HL-60 (cell line): ENCODE data around the gene AFAP1L2.

Experiments
- DNase-seq, 2 experiments: peaks; one replicate each; pipeline ENCODE4 v3.0.0-alpha.2; 2010 to 2020; ENCODE audit warnings: low read depth in 1 of 2, low spot score in 1 of 2
- H3K27ac ChIP-seq: fragments of 250-450 bp; sonication (Bioruptor Pico); replicated peaks from 2 replicates; pipeline ENCODE4 v1.5.1; 2020; ENCODE audit warnings: mild to moderate bottlenecking, moderate library complexity
- H3K27me3 ChIP-seq: fragments of 250-450 bp; sonication (Bioruptor Pico); 2 replicates; pipeline ENCODE4 v1.5.1; 2021; ENCODE audit warnings: mild to moderate bottlenecking, moderate library complexity; ENCODE audit not compliant: insufficient read depth, poor library complexity, severe bottlenecking
- H3K4me3 ChIP-seq: replicated peaks from 2 replicates; pipeline ENCODE4 v1.5.1; 2011; ENCODE audit warnings: mild to moderate bottlenecking, control low read depth, low read length; ENCODE audit not compliant: insufficient read depth
- CTCF ChIP-seq: IDR thresholded peaks from one replicate; pipeline ENCODE4 v1.5.1; 2011; ENCODE audit warnings: low read length, control low read depth, inconsistent platforms; ENCODE audit not compliant: insufficient read depth
- GABPA ChIP-seq: IDR thresholded peaks from 2 replicates; pipeline ENCODE4 v1.6.1; 2012; ENCODE audit warnings: low read depth
- POLR2AphosphoS5 ChIP-seq: IDR thresholded peaks from 2 replicates; pipeline ENCODE4 v1.6.1; 2012; ENCODE audit warnings: low read depth
- REST ChIP-seq: IDR thresholded peaks from 2 replicates; pipeline ENCODE4 v1.6.1; 2012; ENCODE audit warnings: low read depth; ENCODE audit not compliant: insufficient replicate concordance
- SPI1 ChIP-seq: IDR thresholded peaks from 2 replicates; pipeline ENCODE4 v1.6.1; 2012; ENCODE audit warnings: low read depth, mild to moderate bottlenecking, borderline replicate concordance

The AFAP1L2 gene

DNA sequence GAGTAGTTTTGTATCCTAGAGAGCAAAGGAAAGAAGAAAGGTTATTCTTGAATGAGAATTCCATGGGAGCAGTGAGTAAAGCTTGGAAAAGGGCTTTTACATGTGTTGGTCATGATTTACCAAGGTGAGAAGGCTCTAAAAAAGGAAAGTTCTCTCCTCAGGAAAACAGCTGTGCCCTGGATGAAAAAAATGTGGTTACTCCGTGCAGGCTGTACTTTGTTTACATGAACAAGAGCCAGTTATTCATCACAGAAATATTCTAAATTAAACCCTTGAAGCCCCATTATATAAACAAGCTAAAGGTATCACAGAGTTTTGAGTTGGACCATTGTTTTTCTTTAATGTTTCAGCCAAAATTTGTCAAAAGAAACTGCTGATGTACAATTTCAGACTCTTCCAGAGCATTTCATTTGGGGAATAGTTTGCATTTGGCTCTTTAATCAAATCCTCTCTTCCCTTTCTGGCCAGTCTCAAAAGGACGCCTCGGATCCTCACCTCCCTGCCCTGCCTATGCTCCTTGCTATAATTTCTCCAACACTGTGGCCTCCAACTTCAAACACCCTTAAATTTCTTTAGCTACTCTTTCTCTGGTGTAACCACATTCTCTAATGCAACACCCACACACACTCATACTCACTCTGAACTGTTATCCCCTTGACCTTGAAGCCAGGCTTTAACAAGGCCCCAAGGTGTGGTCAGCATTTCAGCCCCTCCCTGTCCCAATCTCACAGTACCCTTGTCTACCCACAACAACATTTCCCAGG is 47.4 kb downstream of the AFAP1L2 start:
- H3K27me3 ChIP-seq, result peaks cover 2% of the 10 kb centered on the region
- DNase-seq, result no peak

GRCh38 chr10:114356126-114356525 is 48.2 kb downstream of the AFAP1L2 start:
- Histone ChIP-seq H3K4me3 (no peak overlapping the region), H3K27ac (no peak overlapping the region), H3K27me3 (peaks cover 2% of the 10 kb centered on the region)
- DNase-seq, result no peak
- no peak for TF ChIP-seq SPI1
- TF ChIP-seq POLR2AphosphoS5, result no peak
- no peak for TF ChIP-seq GABPA

More for the DNA sequence above, 47.4 kb downstream of the AFAP1L2 start:
- H3K27ac ChIP-seq, result no peak overlapping the region
- TF ChIP-seq CTCF (no peak), SPI1 (no peak), REST (no peak)
- no peak overlapping the region for H3K4me3 ChIP-seq

GRCh38 chr10:114353383-114353782 is 50.9 kb downstream of the AFAP1L2 start:
- Histone ChIP-seq H3K27ac (no peak overlapping the region), H3K4me3 (no peak overlapping the region), H3K27me3 (peaks cover 2% of the 10 kb centered on the region)
- no peak for TF ChIP-seq GABPA
- no peak for TF ChIP-seq POLR2AphosphoS5
- no peak for TF ChIP-seq REST
- no peak for TF ChIP-seq SPI1
- TF ChIP-seq CTCF, result no peak
- DNase-seq, result no peak

DNA sequence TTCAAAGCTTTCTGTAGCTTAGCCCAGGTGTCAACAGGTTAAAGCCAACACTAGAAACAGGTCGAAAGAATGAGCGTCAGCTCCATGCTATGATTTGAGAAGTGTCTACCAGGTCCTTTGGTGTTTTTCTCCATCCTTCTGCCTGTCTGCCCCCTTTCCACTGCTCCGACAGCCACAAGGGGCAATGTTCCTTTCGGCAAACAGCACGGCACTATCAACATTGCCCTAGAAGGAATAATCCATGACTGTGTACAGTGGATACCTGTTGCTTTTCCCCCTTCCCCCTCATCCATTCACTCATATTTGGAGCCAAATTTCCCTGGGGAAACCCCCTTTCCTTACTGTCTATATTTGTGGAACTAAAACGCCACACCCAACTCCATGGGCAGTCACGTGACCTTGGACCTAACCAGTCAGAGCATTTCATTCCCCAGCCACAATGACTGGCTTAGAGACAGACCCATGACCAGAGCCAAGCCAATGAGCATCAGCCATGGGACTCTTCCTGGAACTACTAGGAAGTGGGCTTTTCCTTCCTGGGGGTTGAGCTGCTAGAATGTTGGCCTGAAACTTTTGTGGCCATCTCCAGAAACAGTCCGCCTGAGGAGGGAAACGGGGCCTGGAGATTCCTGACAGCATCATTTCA is 51.5 kb downstream of the AFAP1L2 start:
- no peak for TF ChIP-seq POLR2AphosphoS5
- TF ChIP-seq SPI1, result no peak
- no peak for TF ChIP-seq CTCF
- TF ChIP-seq REST, result no peak
- TF ChIP-seq GABPA, result no peak
- H3K4me3 ChIP-seq, result no peak overlapping the region
- no peak for DNase-seq
- H3K27ac ChIP-seq, result no peak overlapping the region
- peaks cover under 1% of the 10 kb centered on the region for H3K27me3 ChIP-seq
